ENCODE measurements around the gene MFSD1. TPM values are rescaled to one million over a fixed set of nuclear protein-coding genes. Genes with fewer than 3 reads are reported as not detected.

The MFSD1 gene
- total and polyA plus RNA-seq, 2 experiments from 2014 or later, result 4.3 to 28.4 TPM

DNA sequence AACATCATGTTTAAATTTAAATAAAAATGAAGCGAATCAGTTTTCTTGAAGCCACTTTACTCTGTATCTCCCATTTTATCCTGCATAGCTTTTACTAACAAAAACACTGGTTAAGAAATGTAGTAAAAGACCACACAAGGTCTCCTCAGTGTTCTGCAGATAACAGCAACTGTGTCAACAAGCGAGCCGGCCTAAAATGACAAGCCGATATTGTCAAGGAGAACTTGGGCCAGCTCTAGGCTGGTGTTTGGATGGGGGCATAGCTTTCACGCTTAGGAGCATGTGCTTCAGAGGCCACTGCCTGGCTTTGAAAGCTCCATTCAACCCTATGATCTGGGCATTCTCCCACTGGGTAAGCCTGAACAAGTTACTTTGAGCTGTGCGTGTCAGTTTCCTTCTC lies 38.1 kb downstream of the MFSD1 start:
- Histone ChIP-seq H4K20me1 (replicated peaks; ENCODE audit: insufficient read depth) (no peaks in the 10 kb centered on the region), H3K4me3 (no peak overlapping the region)
- no peaks in the 10 kb centered on the region for H3K36me3 Mint-ChIP-seq (ENCODE audit: low read depth)

More for the DNA sequence above, 38.1 kb downstream of the MFSD1 start:
- Mint-ChIP-seq H3K27me3 (ENCODE audit: insufficient read depth, low read depth, poor library complexity) (peaks cover 3% of the 10 kb centered on the region), H3K4me1 (no peaks in the 10 kb centered on the region), H3K27ac (no peak overlapping the region), H3K4me3 (no peak overlapping the region), H3K9me3 (no peaks in the 10 kb centered on the region)
- ATAC-seq, result no peak
- TF ChIP-seq JUNB (IDR thresholded peaks at IDR 0.05; ENCODE audit: unreplicated experiment) (no peak), CREB1 (CRISPR knock-in tag; IDR thresholded peaks at IDR 0.05; ENCODE audit: low read depth) (no peak), STAT1 (IDR thresholded peaks at IDR 0.05; ENCODE audit: unreplicated experiment) (no peak), ZNF331 (CRISPR knock-in tag; IDR thresholded peaks at IDR 0.05; ENCODE audit: low read depth) (no peak), ETS1 (IDR thresholded peaks at IDR 0.05) (no peak), ZNF114 (CRISPR knock-in tag; IDR thresholded peaks at IDR 0.05) (no peak), EZH2phosphoT487 (IDR thresholded peaks at IDR 0.05; ENCODE audit: unreplicated experiment) (no peak), ZNF462 (CRISPR knock-in tag; IDR thresholded peaks at IDR 0.05) (no peak)
- TF ChIP-seq, protein P1, sequence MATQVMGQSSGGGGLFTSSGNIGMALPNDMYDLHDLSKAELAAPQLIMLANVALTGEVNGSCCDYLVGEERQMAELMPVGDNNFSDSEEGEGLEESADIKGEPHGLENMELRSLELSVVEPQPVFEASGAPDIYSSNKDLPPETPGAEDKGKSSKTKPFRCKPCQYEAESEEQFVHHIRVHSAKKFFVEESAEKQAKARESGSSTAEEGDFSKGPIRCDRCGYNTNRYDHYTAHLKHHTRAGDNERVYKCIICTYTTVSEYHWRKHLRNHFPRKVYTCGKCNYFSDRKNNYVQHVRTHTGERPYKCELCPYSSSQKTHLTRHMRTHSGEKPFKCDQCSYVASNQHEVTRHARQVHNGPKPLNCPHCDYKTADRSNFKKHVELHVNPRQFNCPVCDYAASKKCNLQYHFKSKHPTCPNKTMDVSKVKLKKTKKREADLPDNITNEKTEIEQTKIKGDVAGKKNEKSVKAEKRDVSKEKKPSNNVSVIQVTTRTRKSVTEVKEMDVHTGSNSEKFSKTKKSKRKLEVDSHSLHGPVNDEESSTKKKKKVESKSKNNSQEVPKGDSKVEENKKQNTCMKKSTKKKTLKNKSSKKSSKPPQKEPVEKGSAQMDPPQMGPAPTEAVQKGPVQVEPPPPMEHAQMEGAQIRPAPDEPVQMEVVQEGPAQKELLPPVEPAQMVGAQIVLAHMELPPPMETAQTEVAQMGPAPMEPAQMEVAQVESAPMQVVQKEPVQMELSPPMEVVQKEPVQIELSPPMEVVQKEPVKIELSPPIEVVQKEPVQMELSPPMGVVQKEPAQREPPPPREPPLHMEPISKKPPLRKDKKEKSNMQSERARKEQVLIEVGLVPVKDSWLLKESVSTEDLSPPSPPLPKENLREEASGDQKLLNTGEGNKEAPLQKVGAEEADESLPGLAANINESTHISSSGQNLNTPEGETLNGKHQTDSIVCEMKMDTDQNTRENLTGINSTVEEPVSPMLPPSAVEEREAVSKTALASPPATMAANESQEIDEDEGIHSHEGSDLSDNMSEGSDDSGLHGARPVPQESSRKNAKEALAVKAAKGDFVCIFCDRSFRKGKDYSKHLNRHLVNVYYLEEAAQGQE (IDR thresholded peaks at IDR 0.05; ENCODE audit: unreplicated experiment), result no peak
- TF ChIP-seq, protein P2, sequence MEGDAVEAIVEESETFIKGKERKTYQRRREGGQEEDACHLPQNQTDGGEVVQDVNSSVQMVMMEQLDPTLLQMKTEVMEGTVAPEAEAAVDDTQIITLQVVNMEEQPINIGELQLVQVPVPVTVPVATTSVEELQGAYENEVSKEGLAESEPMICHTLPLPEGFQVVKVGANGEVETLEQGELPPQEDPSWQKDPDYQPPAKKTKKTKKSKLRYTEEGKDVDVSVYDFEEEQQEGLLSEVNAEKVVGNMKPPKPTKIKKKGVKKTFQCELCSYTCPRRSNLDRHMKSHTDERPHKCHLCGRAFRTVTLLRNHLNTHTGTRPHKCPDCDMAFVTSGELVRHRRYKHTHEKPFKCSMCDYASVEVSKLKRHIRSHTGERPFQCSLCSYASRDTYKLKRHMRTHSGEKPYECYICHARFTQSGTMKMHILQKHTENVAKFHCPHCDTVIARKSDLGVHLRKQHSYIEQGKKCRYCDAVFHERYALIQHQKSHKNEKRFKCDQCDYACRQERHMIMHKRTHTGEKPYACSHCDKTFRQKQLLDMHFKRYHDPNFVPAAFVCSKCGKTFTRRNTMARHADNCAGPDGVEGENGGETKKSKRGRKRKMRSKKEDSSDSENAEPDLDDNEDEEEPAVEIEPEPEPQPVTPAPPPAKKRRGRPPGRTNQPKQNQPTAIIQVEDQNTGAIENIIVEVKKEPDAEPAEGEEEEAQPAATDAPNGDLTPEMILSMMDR (conservative IDR thresholded peaks at IDR 0.05; ENCODE audit: low read depth in 2 of 2), result no peak
- no peaks in the 10 kb centered on the region for H3K4me1 ChIP-seq (ENCODE audit: insufficient read depth)
- no peak for DNase-seq (ENCODE audit: low spot score)
- H3K4me2 ChIP-seq, result no peak overlapping the region
- H3K79me2 ChIP-seq (replicated peaks; ENCODE audit: insufficient read depth), result no peaks in the 10 kb centered on the region
- no peak overlapping the region for H2AFZ ChIP-seq
- H3K9me2 ChIP-seq (ENCODE audit: insufficient read depth), result no peaks in the 10 kb centered on the region
- H3F3A ChIP-seq (replicated peaks; ENCODE audit: low read depth), result no peaks in the 10 kb centered on the region
- H3K27me3 ChIP-seq (ENCODE audit: insufficient read depth), result no peaks in the 10 kb centered on the region
- H3K27ac ChIP-seq (ENCODE audit: low read depth), result no peak overlapping the region
- H3K36me3 ChIP-seq (ENCODE audit: insufficient read depth), result no peaks in the 10 kb centered on the region

All from GM23338 (cell line).